HepG2 (cell line): ENCODE data around the gene NOP9. TPM values are rescaled to one million over a fixed set of nuclear protein-coding genes. Genes with fewer than 3 reads are reported as not detected.
A peak's percentile ranks its signal among the peaks of the same experiment; 100 is the strongest.

Experiments used
- MXI1 ChIP-seq: IDR thresholded peaks from 3 replicates; pipeline ENCODE4 v1.6.1; 2012; ENCODE audit warnings: low read depth, low read length, inconsistent platforms, borderline replicate concordance
- U2AF1 ChIP-seq: fragments of 200-400 bp; formaldehyde crosslinking; optimal IDR thresholded peaks from 2 replicates; pipeline ENCODE3; 2017; ENCODE audit warnings: mild to moderate bottlenecking, low read depth, low read length
- ZNF280B ChIP-seq: sonication (generic); formaldehyde crosslinking; IDR thresholded peaks from 2 replicates; pipeline ENCODE4 v1.5.0; 2020; ENCODE audit warnings: missing genetic modification reagents, mild to moderate bottlenecking, borderline replicate concordance
- ZNF282 ChIP-seq: fragments of 450-650 bp; IDR thresholded peaks from 2 replicates; pipeline ENCODE4 v1.6.1; 2018; ENCODE audit not compliant: partially characterized antibody
- ZNF318 ChIP-seq: sonication (generic); formaldehyde crosslinking; IDR thresholded peaks from 2 replicates; pipeline ENCODE4 v1.4.0; 2020; ENCODE audit warnings: mild to moderate bottlenecking, missing genetic modification reagents
- polyA plus RNA-seq, 8 experiments: library from polyadenylated mRNA; depleted of rRNA in 3 of 8; stranded (reverse) in 7 of 8; unstranded in 1 of 8; fragments of >200 nt; fragmentation: Illumina TruSeq in 4 of 8; extraction: Trizol in 4 of 8; gene quantifications; 2 replicates each; pipeline versions ENCODE4 v1.2.1 to v1.2.3, GENCODE V29; 2011 to 2016; ENCODE audit warnings: low read depth in 4 of 8, missing spikeins in 1 of 8, mixed read lengths in 1 of 8; ENCODE audit not compliant: insufficient read depth in 1 of 8
- total RNA-seq, 5 experiments: library from RNA; depleted of rRNA; stranded (reverse); fragments of >200 nt; fragmentation: Illumina TruSeq; extraction: Trizol; gene quantifications; 2 replicates each; pipeline ENCODE4 v1.2.3, GENCODE V29; 2016; ENCODE audit warnings: low read depth in 1 of 5
- TF ChIP-seq, protein P1 (sequence below): sonication (generic); formaldehyde crosslinking; IDR thresholded peaks from 2 replicates; pipeline ENCODE4 v1.4.0; 2020; ENCODE audit warnings: missing genetic modification reagents
- TF ChIP-seq, protein P2 (sequence below): sonication (generic); formaldehyde crosslinking; IDR thresholded peaks from 2 replicates; pipeline ENCODE4 v1.4.0; 2020; ENCODE audit warnings: missing genetic modification reagents, borderline replicate concordance
- TF ChIP-seq, protein P3 (sequence below): sonication (generic); formaldehyde crosslinking; IDR thresholded peaks from 2 replicates; pipeline ENCODE4 v1.5.1; 2020; ENCODE audit warnings: missing genetic modification reagents, mild to moderate bottlenecking, borderline replicate concordance

The NOP9 gene
- total and polyA plus RNA-seq, 2 of the 13 experiments (the other 11 are each of a cell fraction or from before 2014, with no cell fraction given) = 24.5 to 61.6 TPM

- peak; percentile 79; the same call in 1 of the 2 replicates for TF ChIP-seq ZNF318 (CRISPR knock-in tag)
- TF ChIP-seq ZNF282 = no peak
- TF ChIP-seq, protein P1, sequence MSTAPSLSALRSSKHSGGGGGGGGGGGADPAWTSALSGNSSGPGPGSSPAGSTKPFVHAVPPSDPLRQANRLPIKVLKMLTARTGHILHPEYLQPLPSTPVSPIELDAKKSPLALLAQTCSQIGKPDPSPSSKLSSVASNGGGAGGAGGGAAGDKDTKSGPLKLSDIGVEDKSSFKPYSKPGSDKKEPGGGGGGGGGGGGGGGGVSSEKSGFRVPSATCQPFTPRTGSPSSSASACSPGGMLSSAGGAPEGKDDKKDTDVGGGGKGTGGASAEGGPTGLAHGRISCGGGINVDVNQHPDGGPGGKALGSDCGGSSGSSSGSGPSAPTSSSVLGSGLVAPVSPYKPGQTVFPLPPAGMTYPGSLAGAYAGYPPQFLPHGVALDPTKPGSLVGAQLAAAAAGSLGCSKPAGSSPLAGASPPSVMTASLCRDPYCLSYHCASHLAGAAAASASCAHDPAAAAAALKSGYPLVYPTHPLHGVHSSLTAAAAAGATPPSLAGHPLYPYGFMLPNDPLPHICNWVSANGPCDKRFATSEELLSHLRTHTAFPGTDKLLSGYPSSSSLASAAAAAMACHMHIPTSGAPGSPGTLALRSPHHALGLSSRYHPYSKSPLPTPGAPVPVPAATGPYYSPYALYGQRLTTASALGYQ = no peak
- TF ChIP-seq, protein P2, sequence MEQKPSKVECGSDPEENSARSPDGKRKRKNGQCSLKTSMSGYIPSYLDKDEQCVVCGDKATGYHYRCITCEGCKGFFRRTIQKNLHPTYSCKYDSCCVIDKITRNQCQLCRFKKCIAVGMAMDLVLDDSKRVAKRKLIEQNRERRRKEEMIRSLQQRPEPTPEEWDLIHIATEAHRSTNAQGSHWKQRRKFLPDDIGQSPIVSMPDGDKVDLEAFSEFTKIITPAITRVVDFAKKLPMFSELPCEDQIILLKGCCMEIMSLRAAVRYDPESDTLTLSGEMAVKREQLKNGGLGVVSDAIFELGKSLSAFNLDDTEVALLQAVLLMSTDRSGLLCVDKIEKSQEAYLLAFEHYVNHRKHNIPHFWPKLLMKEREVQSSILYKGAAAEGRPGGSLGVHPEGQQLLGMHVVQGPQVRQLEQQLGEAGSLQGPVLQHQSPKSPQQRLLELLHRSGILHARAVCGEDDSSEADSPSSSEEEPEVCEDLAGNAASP = no peak
- no peak for TF ChIP-seq MXI1
- TF ChIP-seq ZNF280B (CRISPR knock-in tag) = 0 out of 2 replicates have a peak, but pooled peaks have one; percentile 76
- TF ChIP-seq, protein P3, sequence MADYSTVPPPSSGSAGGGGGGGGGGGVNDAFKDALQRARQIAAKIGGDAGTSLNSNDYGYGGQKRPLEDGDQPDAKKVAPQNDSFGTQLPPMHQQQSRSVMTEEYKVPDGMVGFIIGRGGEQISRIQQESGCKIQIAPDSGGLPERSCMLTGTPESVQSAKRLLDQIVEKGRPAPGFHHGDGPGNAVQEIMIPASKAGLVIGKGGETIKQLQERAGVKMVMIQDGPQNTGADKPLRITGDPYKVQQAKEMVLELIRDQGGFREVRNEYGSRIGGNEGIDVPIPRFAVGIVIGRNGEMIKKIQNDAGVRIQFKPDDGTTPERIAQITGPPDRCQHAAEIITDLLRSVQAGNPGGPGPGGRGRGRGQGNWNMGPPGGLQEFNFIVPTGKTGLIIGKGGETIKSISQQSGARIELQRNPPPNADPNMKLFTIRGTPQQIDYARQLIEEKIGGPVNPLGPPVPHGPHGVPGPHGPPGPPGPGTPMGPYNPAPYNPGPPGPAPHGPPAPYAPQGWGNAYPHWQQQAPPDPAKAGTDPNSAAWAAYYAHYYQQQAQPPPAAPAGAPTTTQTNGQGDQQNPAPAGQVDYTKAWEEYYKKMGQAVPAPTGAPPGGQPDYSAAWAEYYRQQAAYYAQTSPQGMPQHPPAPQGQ (CRISPR knock-in tag) = 0 out of 2 replicates have a peak, but pooled peaks have one; percentile 33
- no peak for TF ChIP-seq U2AF1
Measured at GRCh38 chr14:24308342-24309124, 8.9 kb downstream of the NOP9 start (continued).
